Hematopoietic multipotent progenitor cell treated with erythropoietin and hydrocortisone succinate and interleukin-3 and kit ligand, for 17 days (in vitro differentiated cells): ENCODE data around the gene AHR.

Source experiments
- DNase-seq: peaks from one replicate; pipeline ENCODE4 v3.0.0-alpha.2; 2015; ENCODE audit warnings: low spot score

The AHR gene

GRCh38 chr7:17298102-17298839, at the start of gene AHR:
AHR (plus strand) TSS chr7:17298652; CDS start chr7:17299265, 613 bp downstream.
- DNase-seq, result peak; percentile 78

- DNase-seq, result no peak
Observed at GRCh38 chr7:17253885-17254284, 44.6 kb upstream of the AHR start.

- DNase-seq, result no peak
Observed at GRCh38 chr7:17255926-17256325, 42.5 kb upstream of the AHR start.

- DNase-seq, result no peak
Observed at GRCh38 chr7:17256375-17256774, 42.1 kb upstream of the AHR start.

GRCh38 chr7:17266565-17266964, 31.9 kb upstream of the AHR start:
- DNase-seq, result no peak

GRCh38 chr7:17269341-17270221, 28.9 kb upstream of the AHR start:
- DNase-seq, result no peak

GRCh38 chr7:17274551-17275245, 23.8 kb upstream of the AHR start:
- no peak for DNase-seq

- no peak for DNase-seq
Observed at GRCh38 chr7:17275749-17276671, 22.4 kb upstream of the AHR start.

GRCh38 chr7:17279061-17279460, 19.4 kb upstream of the AHR start:
- DNase-seq, result no peak

GRCh38 chr7:17289074-17289645, 9.3 kb upstream of the AHR start:
- no peak for DNase-seq

GRCh38 chr7:17292843-17293242, 5.6 kb upstream of the AHR start:
- no peak for DNase-seq

- no peak for DNase-seq
Observed at GRCh38 chr7:17293481-17293880, 5.0 kb upstream of the AHR start.

- DNase-seq, result no peak
Observed at GRCh38 chr7:17297243-17297642, 1.2 kb upstream of the AHR start.

- peak; percentile 9 for DNase-seq
Observed at GRCh38 chr7:17298840-17299482, 509 bp downstream of the AHR start.

- DNase-seq, result peak; percentile 36
Observed at GRCh38 chr7:17299483-17299991, 1.1 kb downstream of the AHR start.

GRCh38 chr7:17300012-17300411, 1.6 kb downstream of the AHR start:
- no peak for DNase-seq

- no peak for DNase-seq
Observed at GRCh38 chr7:17300437-17300836, 2.0 kb downstream of the AHR start.

- peak; percentile 58 for DNase-seq
Observed at GRCh38 chr7:17301471-17302456, 3.3 kb downstream of the AHR start.

- peak; percentile 13 for DNase-seq
Observed at GRCh38 chr7:17302575-17303142, 4.2 kb downstream of the AHR start.
